GM21515 (cell line): ENCODE results near the gene SAMD9L.
A peak's percentile ranks its signal among the peaks of the same experiment; 100 is the strongest.

Experiments used
- ATAC-seq: cut with Tn5 transposase; IDR thresholded peaks from one replicate; pipeline ENCODE4 v1.9.1; 2021; ENCODE audit not compliant: unreplicated experiment

SAMD9L gene

GRCh38 chr7:93148144-93148543 is at the start of gene SAMD9L:
Gene SAMD9L (minus strand): TSS chr7:93148385. CDS start chr7:93135971, 12,414 bp downstream.
- ATAC-seq: no peak

DNA sequence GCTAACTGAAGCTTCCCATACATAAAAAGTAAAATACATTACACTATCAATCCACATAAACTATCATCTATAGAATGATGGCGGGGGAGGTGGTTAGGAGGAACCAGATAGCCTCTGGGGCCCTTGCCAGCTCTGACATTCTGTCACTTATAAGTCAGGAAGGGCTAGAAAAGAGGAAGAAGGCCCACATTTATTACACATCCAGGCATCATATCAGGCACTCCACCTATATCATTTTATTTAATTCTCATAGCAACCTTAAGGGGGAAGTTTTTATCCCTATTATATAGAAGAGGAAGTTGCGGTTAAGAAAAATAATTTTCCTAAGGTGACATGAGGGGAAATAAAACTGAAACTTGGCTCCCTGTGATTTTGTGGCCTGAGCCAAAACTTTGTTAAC is 48.2 kb upstream of the SAMD9L start:
- no peak for ATAC-seq

- ATAC-seq: no peak
These were observed 46.2 kb upstream of the SAMD9L start for GRCh38 chr7:93194386-93194785.

- ATAC-seq: no peak
These were observed 40.9 kb upstream of the SAMD9L start for GRCh38 chr7:93188870-93189634.

DNA sequence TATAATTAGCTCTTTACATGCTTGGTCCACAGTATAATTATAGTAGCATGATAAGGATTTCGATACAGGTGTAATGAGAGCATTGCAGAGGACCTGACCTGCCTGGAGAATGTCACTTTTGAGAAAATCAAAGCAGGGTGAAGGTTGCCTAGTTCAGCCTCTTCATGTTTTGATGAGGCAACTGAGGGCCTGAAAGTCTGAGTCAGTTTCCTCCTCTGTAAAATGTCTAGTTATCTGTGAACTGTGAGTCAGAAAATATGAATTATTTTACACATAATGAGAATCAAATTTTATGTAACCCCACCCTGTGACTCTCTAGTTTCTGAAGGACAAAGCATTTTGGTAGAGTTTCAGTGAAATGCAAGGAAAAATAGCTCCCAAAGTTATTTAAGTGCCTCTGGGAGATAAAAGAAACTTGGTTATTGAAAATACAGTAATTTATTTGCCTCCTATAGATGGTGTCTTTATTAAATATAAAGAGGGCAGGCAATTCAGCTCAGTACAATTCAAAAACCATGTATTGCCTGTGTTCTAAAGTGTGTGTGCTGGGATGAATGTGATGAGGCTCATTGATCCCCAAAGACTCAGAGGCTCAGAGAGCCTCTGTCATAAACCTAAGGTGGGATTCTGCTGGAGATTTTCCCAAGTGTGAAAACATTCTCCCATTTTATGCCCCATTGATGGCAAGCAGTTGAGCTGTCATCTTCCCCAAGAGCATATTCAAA is 37.3 kb upstream of the SAMD9L start:
- ATAC-seq: no peak

DNA sequence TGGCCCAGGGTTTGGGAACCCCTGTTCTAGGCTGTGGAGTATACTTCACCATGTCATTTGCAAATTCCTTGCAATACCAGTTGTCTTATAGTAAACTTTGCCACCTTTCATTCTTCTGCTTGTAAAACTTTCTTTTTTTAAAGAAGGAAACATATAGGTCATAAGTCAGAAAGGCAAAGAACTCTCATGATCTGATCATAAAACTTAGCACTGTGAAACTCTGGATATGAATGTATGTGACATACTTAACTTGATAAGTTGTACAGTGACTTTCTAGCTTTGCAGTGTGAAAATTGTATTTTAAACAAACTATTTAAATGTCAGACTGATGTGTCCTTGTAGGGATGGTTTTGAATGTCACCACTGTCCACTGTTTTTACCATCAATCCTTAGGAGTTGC is 31.0 kb upstream of the SAMD9L start:
- ATAC-seq: no peak

GRCh38 chr7:93178213-93178612 is 30.0 kb upstream of the SAMD9L start:
- no peak for ATAC-seq

DNA sequence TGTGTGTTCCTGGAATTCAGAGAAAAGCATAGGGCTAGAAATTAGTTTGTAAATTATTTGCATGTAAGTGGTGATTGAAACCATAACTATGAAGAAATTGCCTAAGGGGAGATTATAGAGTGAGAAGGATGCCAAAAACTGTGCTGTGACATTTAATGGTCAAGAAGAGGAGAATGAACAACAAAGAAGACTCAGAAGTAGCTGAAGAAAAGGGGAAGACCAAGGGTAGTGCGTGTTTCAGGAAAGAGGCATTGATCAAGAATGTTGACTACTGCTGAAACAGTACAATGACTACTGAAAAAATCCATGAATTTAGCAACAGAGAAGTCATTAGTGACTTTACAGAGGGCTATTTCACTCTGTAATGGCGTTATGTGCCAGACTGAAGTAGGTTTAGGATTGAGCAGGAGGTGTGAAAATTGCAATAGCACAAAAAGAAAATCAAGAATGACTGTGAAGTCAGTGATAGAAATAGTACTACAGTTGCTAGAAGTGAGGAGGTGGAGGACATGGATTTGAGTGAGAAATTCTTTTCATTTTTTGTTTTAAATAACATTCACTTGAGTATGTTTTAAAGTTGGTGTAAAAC is 28.9 kb upstream of the SAMD9L start:
- ATAC-seq: no peak

GRCh38 chr7:93175219-93175618 is 27.0 kb upstream of the SAMD9L start:
- no peak for ATAC-seq

- ATAC-seq: no peak
These were observed 24.5 kb upstream of the SAMD9L start for GRCh38 chr7:93172683-93173082.

DNA sequence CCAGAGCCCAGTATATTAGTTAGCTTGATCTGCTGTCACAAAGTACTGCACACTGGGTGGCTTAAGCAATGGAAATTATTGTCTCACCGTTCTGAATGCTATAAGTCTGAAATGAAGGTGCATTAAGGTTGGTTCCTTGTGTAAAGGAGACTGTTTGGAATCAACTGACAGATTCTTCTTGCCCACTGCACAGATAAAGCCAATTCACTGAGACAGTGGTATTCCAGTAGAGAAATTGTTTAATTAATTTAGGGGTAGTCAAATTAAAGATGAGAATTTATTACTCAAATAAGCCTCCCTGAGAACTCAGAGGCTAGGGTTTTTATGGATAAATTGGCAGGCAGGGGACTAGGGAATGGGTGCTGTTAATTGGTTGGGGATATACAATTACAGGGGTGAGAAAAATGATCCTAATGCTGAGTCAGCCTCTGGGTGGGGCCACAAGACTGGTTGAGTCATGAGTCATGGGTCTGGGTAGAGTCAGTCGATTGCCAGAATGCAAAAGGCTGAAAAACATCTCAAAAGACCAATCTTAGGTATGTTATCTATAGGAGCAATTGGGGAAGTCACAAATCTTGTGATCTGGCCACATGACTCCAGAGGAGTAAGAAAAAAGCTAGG is 23.5 kb upstream of the SAMD9L start:
- ATAC-seq: no peak

GRCh38 chr7:93165447-93165846 is 17.3 kb upstream of the SAMD9L start:
- ATAC-seq: peak; percentile 97

DNA sequence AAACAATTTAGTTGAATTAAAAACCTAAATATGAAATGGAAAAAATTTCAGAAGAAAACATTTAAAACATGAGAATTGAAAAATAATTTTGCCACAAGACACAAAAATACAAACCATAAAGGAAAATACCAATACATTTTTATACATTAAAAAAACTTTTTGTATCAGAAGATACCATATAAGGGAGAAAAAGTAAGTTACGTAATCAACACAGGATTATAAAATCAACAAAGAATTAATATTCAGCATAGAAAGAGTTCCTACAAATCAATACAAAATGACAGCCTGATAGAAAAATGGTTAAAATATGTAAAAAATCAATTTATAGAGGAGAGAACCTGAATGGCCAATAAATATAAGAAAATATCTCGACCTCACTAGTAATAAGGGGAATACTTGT is 16.6 kb upstream of the SAMD9L start:
- no peak for ATAC-seq

- ATAC-seq: no peak
These were observed 13.1 kb upstream of the SAMD9L start for GRCh38 chr7:93161181-93161762.

- ATAC-seq: no peak
These were observed 12.2 kb upstream of the SAMD9L start for GRCh38 chr7:93160410-93160809.

GRCh38 chr7:93159490-93159889 is 11.3 kb upstream of the SAMD9L start:
- no peak for ATAC-seq

DNA sequence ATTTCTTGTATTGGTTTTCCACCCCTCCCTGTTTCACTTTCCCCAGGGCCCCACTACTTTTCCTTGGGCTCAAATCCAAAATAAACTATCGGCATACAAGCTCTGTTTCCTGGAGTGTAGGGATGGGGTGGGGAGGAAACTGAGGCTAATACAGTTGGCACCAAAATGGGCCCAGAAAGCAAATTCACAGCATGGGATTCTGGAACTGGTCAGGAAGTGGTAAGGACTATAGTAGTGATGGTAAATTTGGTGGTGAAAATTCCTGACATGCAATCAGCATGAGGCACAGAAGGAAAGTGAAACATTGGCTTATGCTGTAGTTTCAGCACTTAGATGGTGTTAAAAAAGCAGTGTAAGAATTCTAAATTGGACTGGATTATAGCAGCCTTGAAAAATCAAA is 8.7 kb upstream of the SAMD9L start:
- ATAC-seq: no peak

DNA sequence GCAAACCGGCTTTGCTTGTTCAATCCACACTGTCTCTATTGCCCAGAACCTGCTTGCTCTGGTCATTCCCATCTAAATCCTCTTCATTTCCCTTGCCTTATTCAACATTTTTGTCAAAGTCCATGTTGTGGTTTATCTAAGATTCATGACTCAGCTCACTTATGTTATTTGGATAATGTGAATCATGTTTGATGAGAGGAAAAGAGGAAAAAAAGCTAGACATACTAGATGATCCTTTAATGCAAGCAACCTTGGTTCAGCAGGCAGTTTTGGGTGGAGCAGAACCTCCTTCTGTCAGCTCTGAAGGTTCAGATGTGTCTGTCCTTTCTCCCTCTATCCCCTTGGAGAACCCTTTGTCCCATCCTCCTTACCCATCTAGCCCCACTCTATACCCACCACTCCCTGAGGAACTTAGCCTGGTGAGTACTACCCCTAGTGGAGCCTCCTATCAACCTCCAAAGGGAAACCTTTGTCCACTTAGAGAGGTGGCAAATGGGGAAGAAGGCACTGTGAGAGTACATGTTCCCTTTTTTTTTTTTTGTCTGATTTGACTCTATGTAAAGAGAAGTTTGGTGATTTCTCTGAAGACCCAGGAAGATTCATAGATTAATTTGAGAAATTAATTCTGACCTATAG is 2.1 kb upstream of the SAMD9L start:
- ATAC-seq: no peak

DNA sequence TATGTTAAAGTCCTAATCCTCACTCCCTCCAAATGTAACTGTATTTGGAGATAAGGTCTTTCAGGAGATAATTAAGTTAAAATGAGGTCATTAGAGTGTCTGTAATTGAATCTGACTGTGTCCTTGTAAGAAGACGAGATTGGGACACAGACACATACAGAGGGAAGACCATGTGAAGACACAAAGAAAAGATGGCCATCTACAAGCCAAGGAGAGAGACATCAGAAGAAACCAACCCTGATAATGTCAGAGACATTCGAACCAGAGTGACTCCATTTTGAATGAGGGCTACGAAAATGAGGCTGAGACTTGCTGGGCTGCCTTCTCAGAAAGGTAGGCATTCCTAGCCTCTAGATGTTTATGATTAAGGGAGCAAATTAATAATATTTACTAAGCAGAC is 542 bp upstream of the SAMD9L start:
- no peak for ATAC-seq

DNA sequence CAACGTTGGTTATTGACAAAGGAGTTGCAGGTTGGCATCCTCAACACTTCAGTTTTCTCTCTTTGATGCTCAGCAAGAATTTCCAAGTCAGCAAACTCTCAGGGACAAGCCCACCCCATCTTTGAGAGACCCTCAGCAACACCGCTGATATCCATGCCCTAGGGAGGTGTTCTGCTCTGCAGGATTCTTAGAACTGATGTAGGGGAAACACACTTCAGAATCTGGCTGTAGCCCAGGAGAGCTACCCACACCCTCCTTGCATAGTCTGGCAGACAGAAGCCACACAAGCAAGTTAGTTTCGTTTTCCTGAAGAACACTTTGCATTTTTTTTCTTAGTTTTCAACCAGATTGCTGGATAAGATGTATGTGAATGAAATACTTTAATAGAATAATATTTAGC is 822 bp downstream of the SAMD9L start:
- peak; percentile 81 for ATAC-seq
